H1 (cell line): ENCODE data around the gene CXCL17. TPM values are rescaled to one million over a fixed set of nuclear protein-coding genes. Genes with fewer than 3 reads are reported as not detected.

Source experiments
- ASH2L ChIP-seq: fragments of 200-600, 300-600 bp; sonication (generic); IDR thresholded peaks from one replicate; pipeline ENCODE4 v1.7.1; 2017; ENCODE audit warnings: low read length
- BCL11A ChIP-seq, 2 experiments: IDR thresholded peaks; one replicate each; pipeline ENCODE4 v1.6.1; 2011; ENCODE audit warnings: low read depth in 2 of 2, low read length in 2 of 2, mild to moderate bottlenecking in 2 of 2
- CBX8 ChIP-seq: fragments of 300-800, 300-1000 bp; sonication (generic); IDR thresholded peaks from 2 replicates; pipeline ENCODE4 v1.7.1; 2016; ENCODE audit warnings: low read depth, low read length, borderline replicate concordance
- EP300 ChIP-seq, 2 experiments: IDR thresholded peaks; 1 replicate in 1 of 2; 2 replicates in 1 of 2; pipeline ENCODE4 v1.6.1; 2011 to 2012; ENCODE audit warnings: low read depth in 2 of 2, low read length in 2 of 2, mild to moderate bottlenecking in 2 of 2, borderline replicate concordance in 1 of 2, inconsistent platforms in 1 of 2, moderate library complexity in 1 of 2
- JUND ChIP-seq: IDR thresholded peaks from 2 replicates; pipeline ENCODE4 v1.6.1; 2011; ENCODE audit warnings: mild to moderate bottlenecking, improper control_type of control experiment, low read length
- SIN3A ChIP-seq, 2 experiments: IDR thresholded peaks in 1 of 2; conservative IDR thresholded peaks in 1 of 2; 2 replicates each; pipeline ENCODE4 v1.6.1; 2011 to 2012; ENCODE audit warnings: low read length in 2 of 2, improper control_type of control experiment in 1 of 2, low read depth in 1 of 2, mild to moderate bottlenecking in 1 of 2
- SP4 ChIP-seq: IDR thresholded peaks from 2 replicates; pipeline ENCODE4 v1.6.1; 2012; ENCODE audit warnings: low read length, inconsistent platforms
- SUZ12 ChIP-seq: fragments of 200-600 bp; sonication (generic); IDR thresholded peaks from 2 replicates; pipeline ENCODE4 v1.6.1; 2012; ENCODE audit warnings: mild to moderate bottlenecking, inconsistent platforms, low read length, moderate library complexity, mixed read lengths
- TAF1 ChIP-seq: IDR thresholded peaks from 2 replicates; pipeline ENCODE4 v1.6.1; 2011; ENCODE audit warnings: mild to moderate bottlenecking, low read depth, low read length
- TBP ChIP-seq: IDR thresholded peaks from 2 replicates; pipeline ENCODE4 v1.6.1; 2011; ENCODE audit warnings: low read depth, low read length, improper control_type of control experiment
- polyA plus RNA-seq, 7 experiments: library from polyadenylated mRNA; depleted of rRNA in 3 of 7; stranded (reverse) in 5 of 7; unstranded in 2 of 7; fragments of >200 nt in 5 of 7; fragments of 200-250 nt in 2 of 7; gene quantifications; 1 replicate in 5 of 7; 2 replicates in 1 of 7; 4 replicates in 1 of 7; pipeline versions ENCODE4 v1.2.1 to v1.2.3, GENCODE V29; 2011 to 2013; ENCODE audit warnings: missing spikeins in 2 of 7, mixed read lengths in 2 of 7
- total RNA-seq: library from RNA; stranded (reverse); fragmentation: NEBNext Ultra II Directional; extraction: Animal tissue kit (Norgen Biotek cat#: 25700); gene quantifications from 2 replicates; pipeline ENCODE4 v1.2.1, GENCODE V29; 2021

The CXCL17 gene
- total and polyA plus RNA-seq, 2 of the 8 experiments (the other 6 are each of a cell fraction or from before 2014, with no cell fraction given): not detected

DNA sequence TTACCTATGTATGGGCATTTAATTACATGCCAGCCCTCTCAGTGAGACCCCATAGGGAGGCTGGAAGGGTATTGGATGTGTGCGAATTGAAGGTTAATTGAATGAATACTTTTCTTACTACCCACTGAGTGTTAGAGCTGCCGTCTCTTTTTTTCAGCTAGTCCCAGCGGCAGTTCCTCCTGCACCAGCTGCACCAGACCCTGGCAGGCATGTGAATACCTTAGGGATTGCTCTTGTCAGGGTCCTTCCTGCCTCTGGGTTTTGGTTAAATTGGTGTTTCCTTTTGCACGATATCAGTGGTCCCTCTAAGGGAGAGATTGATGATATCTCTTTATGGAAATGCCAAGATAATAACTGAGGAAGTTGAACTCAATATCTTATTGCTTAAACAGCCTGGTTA lies 9.8 kb upstream of the CXCL17 start (continued):
- no peak for TF ChIP-seq SUZ12
- no peak for TF ChIP-seq TBP
- TF ChIP-seq CBX8: no peak
- TF ChIP-seq BCL11A (IDR thresholded peaks at IDR 0.05; ENCODE audit: low read depth in 2 of 2, low read length in 2 of 2): no peak
- TF ChIP-seq SIN3A (conservative IDR thresholded peaks at IDR 0.05 in 1 of 2, IDR thresholded peaks at IDR 0.05 in 1 of 2; ENCODE audit: low read depth in 1 of 2, low read length in 2 of 2): no peak
- no peak for TF ChIP-seq ASH2L
- TF ChIP-seq JUND: no peak
- TF ChIP-seq EP300 (IDR thresholded peaks at IDR 0.05; ENCODE audit: borderline replicate concordance in 1 of 2, low read depth in 2 of 2, low read length in 2 of 2): no peak
- no peak for TF ChIP-seq SP4
- TF ChIP-seq TAF1: no peak
